ENCODE results near the gene ZNF775. TPM values are rescaled to one million over a fixed set of nuclear protein-coding genes. Genes with fewer than 3 reads are reported as not detected.

The ZNF775 gene
- total RNA-seq, 2 experiments from 2014 or later: 4.5 to 5.2 TPM

DNA sequence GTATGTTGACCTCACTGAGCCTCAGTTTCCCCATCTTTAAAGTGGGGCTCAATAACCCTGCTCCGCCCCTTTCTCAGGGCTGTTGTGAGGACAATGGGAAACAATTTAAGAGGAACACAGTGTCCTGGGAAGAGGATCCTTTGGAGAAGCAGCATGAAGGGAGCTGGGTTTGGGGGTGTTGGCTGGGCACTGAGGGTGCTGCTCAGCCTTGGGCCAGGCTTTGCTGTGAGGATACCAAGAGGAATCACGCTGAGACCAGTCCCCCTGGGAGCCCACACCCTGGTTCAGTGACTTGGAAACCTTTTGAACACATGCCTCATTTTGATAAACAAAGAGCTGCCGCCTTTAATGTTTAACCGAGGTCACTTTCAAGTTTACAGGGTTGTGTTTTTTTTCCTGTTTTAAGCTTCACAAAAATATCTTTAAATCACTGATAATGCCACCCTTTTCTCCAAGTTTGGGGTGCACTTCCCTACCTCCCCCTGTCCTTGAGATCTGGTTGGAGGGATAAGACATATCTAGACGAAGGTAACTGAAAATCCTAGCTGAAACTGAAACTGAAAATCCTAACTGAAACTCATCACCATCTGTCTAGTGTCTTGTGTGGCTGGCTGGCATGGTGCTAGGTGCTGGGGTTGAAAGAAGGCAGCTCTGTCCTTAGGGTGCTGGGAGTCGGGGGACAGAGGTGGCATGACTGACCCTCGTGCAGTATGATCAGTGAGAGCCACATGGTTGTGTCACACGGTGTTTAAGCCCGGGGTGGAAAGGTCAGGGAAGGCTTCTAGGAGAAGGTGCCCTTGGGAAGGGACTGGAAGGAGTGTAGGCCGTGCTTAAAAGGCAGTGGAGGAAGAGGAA is 27.7 kb downstream of the ZNF775 start:
- Mint-ChIP-seq H3K36me3 (ENCODE audit: low read depth) (peaks cover 4% of the 10 kb centered on the region), H3K4me1 (ENCODE audit: low read depth) (peaks cover 29% of the 10 kb centered on the region), H3K27ac (peak overlapping the region; percentile 83), H3K9me3 (no peaks in the 10 kb centered on the region), H3K27me3 (ENCODE audit: low read depth) (no peaks in the 10 kb centered on the region), H3K4me3 (peak overlapping the region; percentile 85)
- intact Hi-C loops (cut with micrococcal nuclease): loop anchor here (1.0 to 5.0 kb wide), 2 partner anchors 15 to 534 kb away; partner anchors contain the start of gene ATP6V0E2
- DNase-seq: peak; percentile 45
- CTCF ChIA-PET: interaction anchor here (0.8 to 3.1 kb wide), 4 partner anchors 12 to 50 kb away, joined by 3 to 18 read pairs (median 7); no protein-coding TSS in a partner anchor

DNA sequence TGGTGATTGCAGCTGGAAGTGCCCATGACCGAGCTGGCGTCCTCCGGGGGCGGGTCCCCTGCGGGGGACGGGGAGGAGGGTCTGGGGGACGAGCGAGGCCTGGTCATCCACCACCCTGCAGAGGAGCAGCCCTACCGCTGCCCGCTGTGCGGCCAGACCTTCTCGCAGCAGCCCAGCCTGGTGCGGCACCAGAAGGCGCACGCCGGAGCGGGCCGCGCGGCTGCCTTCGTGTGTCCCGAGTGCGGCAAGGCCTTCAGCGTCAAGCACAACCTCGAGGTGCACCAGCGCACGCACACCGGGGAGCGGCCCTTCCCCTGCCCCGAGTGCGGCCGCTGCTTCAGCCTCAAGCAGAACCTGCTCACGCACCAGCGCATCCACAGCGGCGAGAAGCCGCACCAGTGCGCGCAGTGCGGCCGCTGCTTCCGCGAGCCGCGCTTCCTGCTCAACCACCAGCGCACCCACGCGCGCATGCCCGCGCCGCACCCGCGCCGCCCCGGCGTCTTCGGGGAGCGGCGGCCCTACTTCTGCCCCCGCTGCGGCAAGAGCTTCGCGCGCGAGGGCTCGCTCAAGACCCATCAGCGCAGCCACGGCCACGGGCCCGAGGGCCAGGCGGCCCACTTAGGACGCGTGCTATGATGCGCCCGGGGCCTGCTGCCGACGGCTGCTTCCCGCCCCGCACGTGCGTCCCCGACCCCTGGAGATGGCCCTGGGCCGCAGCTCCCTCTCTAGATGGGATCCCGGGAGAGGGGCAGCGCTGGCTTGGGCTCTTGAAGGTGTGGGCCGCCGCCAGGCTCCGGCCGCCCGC is 28.7 kb downstream of the ZNF775 start:
- no peaks in the 10 kb centered on the region for H3K27me3 Mint-ChIP-seq (ENCODE audit: low read depth)
- H3K27ac Mint-ChIP-seq: no peak overlapping the region
- H3K36me3 Mint-ChIP-seq (ENCODE audit: low read depth): peaks cover 6% of the 10 kb centered on the region
- no peak overlapping the region for H3K4me3 Mint-ChIP-seq
- DNase-seq: no peak
- peaks cover 29% of the 10 kb centered on the region for H3K4me1 Mint-ChIP-seq (ENCODE audit: low read depth)
- intact Hi-C loops (cut with micrococcal nuclease): loop anchor here (5.0 kb wide), 1 partner anchor 535 kb away; the partner anchor contains the start of gene ATP6V0E2
- H3K9me3 Mint-ChIP-seq: no peaks in the 10 kb centered on the region
- CTCF ChIA-PET: interaction anchor here (1.1 to 3.1 kb wide), 2 partner anchors 11 to 50 kb away, joined by 3 to 18 read pairs; no protein-coding TSS in a partner anchor

DNA sequence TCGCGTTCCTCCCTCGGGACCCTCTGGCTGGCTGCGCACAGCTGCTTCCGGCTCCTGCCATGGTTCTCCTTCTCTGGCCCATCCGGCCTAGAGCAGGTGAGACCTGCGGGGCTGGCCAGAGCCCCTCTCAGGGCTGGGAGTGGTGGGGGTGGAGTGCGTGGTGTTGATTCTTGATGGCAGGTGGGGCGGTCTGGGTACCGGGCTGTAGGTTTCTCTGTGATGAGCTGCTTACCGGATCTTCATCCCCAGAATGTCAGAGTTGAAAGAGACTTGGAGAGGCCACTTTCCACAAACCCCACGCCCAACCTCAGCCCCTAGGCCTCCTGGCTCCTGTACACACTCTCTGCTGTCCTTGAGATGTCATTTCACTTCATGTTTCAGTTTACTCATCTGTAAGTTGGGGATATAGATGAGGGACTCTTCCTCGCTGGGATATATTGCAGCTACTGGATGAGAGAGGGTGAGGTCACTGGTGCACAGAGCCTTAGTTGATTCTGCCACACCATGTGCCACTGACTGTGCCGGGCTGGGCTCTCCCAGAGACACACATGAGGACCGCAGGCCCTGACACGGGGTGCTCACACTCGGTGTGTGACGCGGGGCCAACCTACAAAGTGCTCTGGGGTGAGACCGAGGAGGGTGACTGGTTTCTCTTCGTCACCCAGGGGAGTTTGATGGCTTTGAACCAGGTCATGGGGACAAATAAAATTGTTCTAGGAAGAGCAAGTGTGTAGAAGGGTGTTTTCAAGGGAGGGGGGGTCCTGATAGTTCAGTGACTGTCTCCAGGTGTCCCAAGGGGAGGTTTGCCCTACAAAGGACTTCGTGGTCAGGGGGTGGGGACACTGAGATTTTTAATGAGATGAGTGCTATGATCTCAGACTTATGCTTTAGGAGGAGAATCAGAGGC is 29.5 kb downstream of the ZNF775 start:
- Mint-ChIP-seq H3K27ac (no peak overlapping the region), H3K36me3 (ENCODE audit: low read depth) (peaks cover 6% of the 10 kb centered on the region), H3K4me1 (ENCODE audit: low read depth) (peaks cover 29% of the 10 kb centered on the region), H3K4me3 (no peak overlapping the region), H3K27me3 (ENCODE audit: low read depth) (no peaks in the 10 kb centered on the region), H3K9me3 (no peaks in the 10 kb centered on the region)
- DNase-seq: no peak
- intact Hi-C loops (cut with micrococcal nuclease): loop anchor here (5.0 kb wide), 1 partner anchor 536 kb away; the partner anchor contains the start of gene ATP6V0E2
- CTCF ChIA-PET: interaction anchor here (2.1 kb wide), 1 partner anchor 13 kb away, joined by 7 read pairs; no protein-coding TSS in a partner anchor

DNA sequence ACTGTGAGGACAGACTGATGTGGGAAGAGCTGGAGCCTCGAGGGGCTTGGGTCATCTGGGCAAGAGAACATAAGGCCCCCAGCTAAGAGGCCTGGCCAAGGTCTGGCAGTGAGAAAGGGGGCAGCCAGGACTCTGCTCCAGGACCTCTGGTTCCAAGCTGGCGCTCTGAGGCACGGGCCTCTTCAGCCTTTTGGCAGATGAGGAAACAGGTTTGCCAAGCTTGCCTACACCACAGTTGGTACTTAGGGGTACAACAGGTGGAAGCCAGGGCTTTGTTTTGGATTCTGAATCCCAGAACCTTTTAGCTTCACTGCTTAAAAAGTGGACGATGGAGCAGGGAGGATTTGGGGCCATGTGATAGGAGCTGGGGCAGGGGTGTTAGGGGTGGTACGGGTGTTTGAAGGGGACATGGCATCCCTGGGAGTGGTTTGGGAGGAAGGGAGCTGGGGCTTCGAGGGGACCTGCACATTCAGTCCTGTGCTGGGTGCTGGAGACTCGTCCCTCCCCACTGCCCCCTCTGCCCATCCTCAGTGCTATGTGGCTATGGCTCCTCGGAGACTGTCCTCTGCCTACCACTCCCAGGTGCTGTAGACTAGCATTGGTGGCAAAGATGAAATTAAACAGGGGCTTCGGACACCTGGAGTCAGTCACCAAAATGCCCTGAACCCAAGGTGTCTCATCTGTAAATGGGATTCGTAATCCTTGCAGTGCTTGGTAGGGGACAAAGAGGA is 30.3 kb downstream of the ZNF775 start:
- CTCF ChIA-PET: interaction anchor here (2.1 kb wide), 1 partner anchor 12 kb away, joined by 7 read pairs; no protein-coding TSS in a partner anchor
- Mint-ChIP-seq H3K9me3 (no peaks in the 10 kb centered on the region), H3K4me1 (ENCODE audit: low read depth) (peaks cover 24% of the 10 kb centered on the region), H3K27ac (no peak overlapping the region), H3K27me3 (ENCODE audit: low read depth) (no peaks in the 10 kb centered on the region), H3K4me3 (no peak overlapping the region), H3K36me3 (ENCODE audit: low read depth) (peaks cover 6% of the 10 kb centered on the region)
- intact Hi-C loops (cut with micrococcal nuclease): loop anchor here (5.0 kb wide), 1 partner anchor 537 kb away; the partner anchor contains the start of gene ATP6V0E2
- DNase-seq: no peak

DNA sequence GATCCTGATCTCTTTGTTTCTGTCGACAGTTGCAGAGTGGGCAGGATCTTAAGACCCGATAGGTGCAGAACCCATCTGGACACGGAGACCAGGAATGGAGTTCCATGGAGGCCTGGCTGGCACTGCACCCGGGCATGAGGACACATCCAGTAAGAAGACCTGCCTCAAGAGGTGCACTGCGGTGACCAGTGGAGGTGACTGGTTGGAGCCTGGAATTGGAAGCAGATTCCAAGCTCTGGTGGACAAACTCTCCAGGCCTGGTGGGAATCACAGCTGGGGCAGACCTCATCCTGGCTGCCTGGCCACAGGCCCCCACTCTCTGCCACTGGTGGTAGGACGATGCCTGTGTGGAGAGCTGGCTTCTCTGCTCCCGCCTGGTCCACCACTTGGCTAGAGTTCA is 31.0 kb downstream of the ZNF775 start:
- peaks cover 6% of the 10 kb centered on the region for H3K36me3 Mint-ChIP-seq (ENCODE audit: low read depth)
- H3K4me3 Mint-ChIP-seq: no peak overlapping the region
- H3K27ac Mint-ChIP-seq: no peak overlapping the region
- CTCF ChIA-PET: interaction anchor here (2.1 kb wide), 1 partner anchor 12 kb away, joined by 7 read pairs; no protein-coding TSS in a partner anchor
- no peak for DNase-seq
- intact Hi-C loops (cut with micrococcal nuclease): no loop called here
- H3K4me1 Mint-ChIP-seq (ENCODE audit: low read depth): peaks cover 22% of the 10 kb centered on the region
- no peaks in the 10 kb centered on the region for H3K27me3 Mint-ChIP-seq (ENCODE audit: low read depth)
- H3K9me3 Mint-ChIP-seq: no peaks in the 10 kb centered on the region

DNA sequence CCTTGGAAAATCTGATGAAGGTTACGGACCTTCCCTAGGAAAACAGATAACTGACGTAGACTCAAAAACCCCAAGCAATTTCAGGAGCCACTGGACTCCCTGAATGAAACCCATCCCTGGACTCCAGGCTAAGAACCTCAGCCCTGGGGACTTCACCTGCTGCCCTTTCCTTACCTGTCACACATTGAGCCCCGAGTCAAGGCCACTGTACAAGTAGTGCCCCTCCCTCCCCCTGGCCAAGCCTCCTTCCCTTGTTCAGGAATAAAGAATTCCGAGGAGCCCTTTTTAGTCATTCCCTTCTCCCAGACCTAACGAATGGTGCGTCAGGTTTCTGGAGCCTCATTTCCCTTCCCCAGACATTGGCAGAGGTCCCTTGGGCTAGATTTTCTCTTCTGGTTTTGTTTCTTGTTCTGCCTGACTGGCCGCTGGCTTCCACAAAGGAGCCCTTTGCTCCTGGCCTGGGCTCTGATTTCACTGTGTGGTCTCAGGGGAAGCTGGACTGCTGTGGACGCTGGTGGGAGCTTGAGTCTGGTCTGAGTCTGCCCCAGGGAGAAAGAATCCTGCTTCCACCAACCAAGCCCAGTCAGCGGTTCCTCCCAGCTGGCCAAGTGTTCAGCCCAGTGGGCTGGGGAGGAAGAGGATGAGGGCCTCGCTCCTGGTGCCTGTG is 31.7 kb downstream of the ZNF775 start:
- peaks cover 6% of the 10 kb centered on the region for H3K36me3 Mint-ChIP-seq (ENCODE audit: low read depth)
- H3K4me1 Mint-ChIP-seq (ENCODE audit: low read depth): peaks cover 19% of the 10 kb centered on the region
- no peak overlapping the region for H3K4me3 Mint-ChIP-seq
- no peaks in the 10 kb centered on the region for H3K9me3 Mint-ChIP-seq
- DNase-seq: no peak
- intact Hi-C loops (cut with micrococcal nuclease): no loop called here
- no peak overlapping the region for H3K27ac Mint-ChIP-seq
- no peaks in the 10 kb centered on the region for H3K27me3 Mint-ChIP-seq (ENCODE audit: low read depth)
- CTCF ChIA-PET: interaction anchor here (2.1 kb wide), 1 partner anchor 11 kb away, joined by 7 read pairs; no protein-coding TSS in a partner anchor

DNA sequence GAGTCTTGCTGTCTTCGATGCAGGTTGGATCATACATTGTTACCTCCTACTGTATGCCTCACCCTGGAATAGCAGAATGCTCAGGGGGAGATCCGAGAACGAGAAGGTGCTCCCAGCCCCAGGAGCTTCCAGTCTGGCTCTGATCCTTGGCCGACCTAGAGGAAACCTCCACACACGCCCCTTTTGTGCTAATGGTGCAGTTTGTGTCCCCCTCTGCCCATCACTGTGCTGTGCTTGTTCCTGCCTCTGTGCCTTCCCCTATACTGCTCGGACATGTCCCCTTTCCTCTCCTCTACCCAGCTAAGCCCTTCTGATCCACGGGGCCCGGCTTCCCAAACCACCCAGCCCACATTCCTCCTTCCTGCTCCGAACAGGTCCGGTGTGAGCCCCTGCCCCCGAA is 32.5 kb downstream of the ZNF775 start:
- no peaks in the 10 kb centered on the region for H3K27me3 Mint-ChIP-seq (ENCODE audit: low read depth)
- intact Hi-C loops (cut with micrococcal nuclease): no loop called here
- no peak overlapping the region for H3K27ac Mint-ChIP-seq
- DNase-seq: no peak
- peaks cover 6% of the 10 kb centered on the region for H3K36me3 Mint-ChIP-seq (ENCODE audit: low read depth)
- H3K4me1 Mint-ChIP-seq (ENCODE audit: low read depth): peaks cover 11% of the 10 kb centered on the region
- no peaks in the 10 kb centered on the region for H3K9me3 Mint-ChIP-seq
- CTCF ChIA-PET: no interaction called here
- H3K4me3 Mint-ChIP-seq: no peak overlapping the region

DNA sequence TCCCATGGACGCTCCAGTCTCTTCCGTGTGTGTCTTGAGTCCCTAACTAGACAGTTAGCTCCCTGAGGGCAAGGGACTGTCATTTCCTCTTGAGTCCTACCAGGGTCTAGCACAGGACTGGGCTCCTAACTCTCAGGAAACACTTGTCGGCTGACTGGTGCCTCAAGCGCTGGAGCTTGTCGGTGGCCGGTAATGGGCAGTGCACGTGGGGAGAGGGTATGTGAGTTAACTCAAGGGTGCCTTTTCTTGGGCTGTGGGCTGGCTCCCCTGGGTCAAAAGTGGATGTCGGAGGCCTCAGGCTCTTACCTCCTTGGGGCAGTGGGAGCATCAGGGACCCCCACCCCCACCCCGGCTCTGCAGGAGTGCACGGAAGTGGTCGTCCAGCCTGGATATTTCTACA is 32.9 kb downstream of the ZNF775 start:
- H3K4me1 Mint-ChIP-seq (ENCODE audit: low read depth): peaks cover 7% of the 10 kb centered on the region
- CTCF ChIA-PET: interaction anchor here (1.1 kb wide), 1 partner anchor 9 kb away, joined by 3 read pairs; no protein-coding TSS in a partner anchor
- H3K27ac Mint-ChIP-seq: no peak overlapping the region
- peaks cover 5% of the 10 kb centered on the region for H3K36me3 Mint-ChIP-seq (ENCODE audit: low read depth)
- intact Hi-C loops (cut with micrococcal nuclease): no loop called here
- H3K4me3 Mint-ChIP-seq: no peak overlapping the region
- DNase-seq: peak; percentile 2
- no peaks in the 10 kb centered on the region for H3K9me3 Mint-ChIP-seq
- H3K27me3 Mint-ChIP-seq (ENCODE audit: low read depth): no peaks in the 10 kb centered on the region

DNA sequence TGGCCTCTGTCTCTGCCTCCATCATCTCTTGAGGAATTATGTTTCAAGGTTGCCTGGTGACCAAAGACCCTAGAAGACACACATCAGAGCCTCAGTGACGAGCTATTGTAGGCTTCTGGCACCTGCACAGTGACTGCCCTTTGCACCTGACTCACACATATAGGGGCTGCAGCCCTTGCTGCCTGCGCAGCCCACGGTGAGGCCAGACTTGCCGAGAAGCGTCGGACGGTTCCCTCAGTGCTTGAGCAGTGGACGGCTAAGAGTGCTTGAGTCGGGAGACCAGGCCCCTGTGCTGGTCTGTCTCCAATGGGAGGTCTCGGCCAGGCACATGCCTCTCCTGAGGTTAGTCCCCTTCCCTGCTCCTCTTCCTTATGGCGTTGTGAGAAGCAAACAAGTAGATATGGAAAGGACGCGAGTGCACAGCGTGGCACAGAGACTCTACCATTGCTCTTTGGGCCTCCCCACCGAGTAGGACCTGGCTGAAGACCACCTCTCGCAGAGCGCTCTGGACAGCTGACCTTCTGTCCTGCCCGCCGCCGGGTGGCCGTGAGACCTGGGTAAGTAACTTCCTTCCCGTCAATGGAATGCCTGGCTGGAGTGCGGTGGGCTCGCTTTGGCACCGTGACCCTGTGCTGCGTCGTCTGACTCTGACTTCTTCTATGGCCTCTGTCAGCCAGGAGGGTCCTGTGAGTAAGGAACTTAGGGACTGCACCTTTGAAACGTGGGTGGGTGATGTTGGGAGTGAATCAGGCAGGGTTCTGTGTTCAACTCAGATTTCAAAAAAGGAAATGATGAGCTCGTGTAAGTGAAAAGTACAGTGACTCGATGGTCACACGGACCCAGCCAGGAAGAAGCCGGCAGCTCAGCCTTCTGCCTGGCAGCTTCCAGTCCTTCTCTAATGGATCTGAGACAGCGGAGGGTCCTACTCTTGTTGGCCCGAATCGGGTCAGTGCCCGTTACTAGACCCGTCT is 33.7 kb downstream of the ZNF775 start:
- H3K27me3 Mint-ChIP-seq (ENCODE audit: low read depth): no peaks in the 10 kb centered on the region
- H3K4me3 Mint-ChIP-seq: no peak overlapping the region
- peak; percentile 2 for DNase-seq
- intact Hi-C loops (cut with micrococcal nuclease): no loop called here
- H3K27ac Mint-ChIP-seq: no peak overlapping the region
- peaks cover 3% of the 10 kb centered on the region for H3K36me3 Mint-ChIP-seq (ENCODE audit: low read depth)
- H3K4me1 Mint-ChIP-seq (ENCODE audit: low read depth): peaks cover 4% of the 10 kb centered on the region
- CTCF ChIA-PET: interaction anchor here (1.1 kb wide), 1 partner anchor 9 kb away, joined by 3 read pairs; no protein-coding TSS in a partner anchor
- no peaks in the 10 kb centered on the region for H3K9me3 Mint-ChIP-seq

DNA sequence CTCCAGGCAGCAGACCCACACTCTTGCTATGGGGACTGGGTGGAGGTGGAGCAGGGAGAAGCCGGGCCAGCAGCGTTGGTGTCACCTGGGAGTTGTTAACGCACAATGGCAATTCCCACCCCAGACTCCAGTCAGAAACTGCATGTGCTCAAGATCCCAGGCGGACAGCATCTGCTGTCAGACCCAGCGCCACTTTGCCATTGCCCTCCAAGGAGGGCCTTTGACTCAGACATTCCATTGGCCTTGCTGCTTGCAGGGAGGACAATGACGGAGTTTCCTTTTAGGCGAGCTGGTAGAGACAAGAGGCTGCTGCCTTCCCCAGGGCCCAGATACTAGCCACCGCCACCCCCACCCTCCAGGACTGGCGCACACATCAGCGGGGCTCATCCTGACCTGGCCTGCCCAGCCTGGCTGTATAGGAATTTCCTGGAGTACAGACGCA is 34.5 kb downstream of the ZNF775 start:
- intact Hi-C loops (cut with micrococcal nuclease): no loop called here
- peaks cover 3% of the 10 kb centered on the region for H3K36me3 Mint-ChIP-seq (ENCODE audit: low read depth)
- DNase-seq: peak; percentile 2
- peaks cover 2% of the 10 kb centered on the region for H3K4me1 Mint-ChIP-seq (ENCODE audit: low read depth)
- no peaks in the 10 kb centered on the region for H3K9me3 Mint-ChIP-seq
- H3K27ac Mint-ChIP-seq: no peak overlapping the region
- no peak overlapping the region for H3K4me3 Mint-ChIP-seq
- CTCF ChIA-PET: interaction anchor here (1.0 kb wide), 1 partner anchor 8 kb away, joined by 3 read pairs; a partner anchor contains a TSS
- no peaks in the 10 kb centered on the region for H3K27me3 Mint-ChIP-seq (ENCODE audit: low read depth)

All from activated naive CD4-positive, alpha-beta T cell treated with anti-CD3 and anti-CD28 coated beads for 36 hours (primary cell).